ENCODE results near the gene TOR3A. TPM values are rescaled to one million over a fixed set of nuclear protein-coding genes. Genes with fewer than 3 reads are reported as not detected.

Gene TOR3A
- total and polyA plus RNA-seq, 2 donors (not counting 3 experiments of a cell fraction or from before 2014, with no cell fraction given): 14.9 to 16.7 TPM

- FAIRE-seq: no peak
- BruUV-seq (replicated peaks): no TSS peak
- peaks cover 3% of the 10 kb centered on the region for H3K4me1 ChIP-seq (ENCODE audit: control insufficient read depth, extremely low read depth, insufficient read depth, low read length)
- H3K9ac ChIP-seq (replicated peaks; ENCODE audit: extremely low read depth, insufficient read depth, low read length): no peak overlapping the region
- no peak overlapping the region for H3K27ac ChIP-seq (ENCODE audit: insufficient read depth, low read depth, low read length)
- dilution Hi-C loops (cut with MboI; ENCODE audit: extremely low pct_ligation_motif_present, low sequenced_read_pairs) (no loop called here), intact Hi-C loops (cut with micrococcal nuclease) (no loop called here)
- H2AFZ ChIP-seq (ENCODE audit: low read depth, low read length): no peak overlapping the region
- H3K79me2 ChIP-seq (ENCODE audit: control insufficient read depth, insufficient read depth, low read length): peaks cover 22% of the 10 kb centered on the region
- ChIA-PET POLR2A (no interaction called here), CTCF (interaction anchor here (1.3 kb wide), 1 partner anchor 39 kb away, joined by 5 read pairs; no protein-coding TSS in a partner anchor)
- no peaks in the 10 kb centered on the region for H3K36me3 ChIP-seq (ENCODE audit: control insufficient read depth in 2 of 2, extremely low read depth in 1 of 2, insufficient read depth in 2 of 2, low read length in 2 of 2)
- H3K4me2 ChIP-seq (ENCODE audit: insufficient read depth, low read length): no peak overlapping the region
- H3K4me3 ChIP-seq (replicated peaks in 1 of 3; ENCODE audit: insufficient read depth in 1 of 3, low read depth in 1 of 3, low read length in 3 of 3): no peak overlapping the region
- H3K9me1 ChIP-seq (replicated peaks; ENCODE audit: control insufficient read depth, extremely low read depth, insufficient read depth, low read length): no peaks in the 10 kb centered on the region
- H3K9me3 ChIP-seq (replicated peaks; ENCODE audit: control insufficient read depth, insufficient read depth, low read length): no peaks in the 10 kb centered on the region
- no peak for DNase-seq (ENCODE audit: low read depth, low spot score)
- no peak for TF ChIP-seq EZH2 (IDR thresholded peaks at IDR 0.05; ENCODE audit: borderline replicate concordance, low read depth, low read length, severe bottlenecking)
- no peak for TF ChIP-seq JUN (IDR thresholded peaks at IDR 0.05; ENCODE audit: borderline replicate concordance, insufficient read depth, insufficient read length, low read depth)
- no peaks in the 10 kb centered on the region for H4K20me1 ChIP-seq (replicated peaks; ENCODE audit: control insufficient read depth, extremely low read depth, insufficient read depth, low read length)
- H3K27me3 ChIP-seq (ENCODE audit: control insufficient read depth in 2 of 2, insufficient read depth in 2 of 2, low read length in 2 of 2): no peaks in the 10 kb centered on the region
These were observed 39.8 kb upstream of the TOR3A start for GRCh38 chr1:179042087-179042486.

GRCh38 chr1:179042700-179043099, 39.2 kb upstream of the TOR3A start:
- H3K36me3 ChIP-seq (ENCODE audit: control insufficient read depth in 2 of 2, extremely low read depth in 1 of 2, insufficient read depth in 2 of 2, low read length in 2 of 2): no peaks in the 10 kb centered on the region
- FAIRE-seq: no peak
- no peaks in the 10 kb centered on the region for H3K9me1 ChIP-seq (replicated peaks; ENCODE audit: control insufficient read depth, extremely low read depth, insufficient read depth, low read length)
- TF ChIP-seq EZH2 (IDR thresholded peaks at IDR 0.05; ENCODE audit: borderline replicate concordance, low read depth, low read length, severe bottlenecking) (no peak), CTCF (IDR thresholded peaks at IDR 0.05; ENCODE audit: extremely low read depth in 1 of 2, insufficient read depth in 1 of 2, low read depth in 1 of 2, low read length in 2 of 2) (no peak), MAX (IDR thresholded peaks at IDR 0.05; ENCODE audit: insufficient read depth, insufficient read length) (no peak), MYC (IDR thresholded peaks at IDR 0.05; ENCODE audit: low read depth, low read length) (no peak), JUN (IDR thresholded peaks at IDR 0.05; ENCODE audit: borderline replicate concordance, insufficient read depth, insufficient read length, low read depth) (no peak), GATA2 (IDR thresholded peaks at IDR 0.05; ENCODE audit: insufficient read depth, insufficient read length, low read depth, low read length) (no peak), POLR2A (IDR thresholded peaks at IDR 0.05; ENCODE audit: low read depth, low read length) (no peak), FOS (IDR thresholded peaks at IDR 0.05; ENCODE audit: borderline replicate concordance, insufficient read depth, low read length) (no peak), POLR2AphosphoS5 (IDR thresholded peaks at IDR 0.05; ENCODE audit: insufficient read depth, low read depth, low read length) (no peak)
- no peak overlapping the region for H3K9ac ChIP-seq (replicated peaks; ENCODE audit: extremely low read depth, insufficient read depth, low read length)
- no TSS peak for BruUV-seq (replicated peaks)
- H3K27ac ChIP-seq (ENCODE audit: insufficient read depth, low read depth, low read length): no peak overlapping the region
- no peak for DNase-seq (ENCODE audit: low read depth, low spot score)
- H3K4me3 ChIP-seq (replicated peaks in 1 of 3; ENCODE audit: insufficient read depth in 1 of 3, low read depth in 1 of 3, low read length in 3 of 3): no peak overlapping the region
- dilution Hi-C loops (cut with MboI; ENCODE audit: extremely low pct_ligation_motif_present, low sequenced_read_pairs): no loop called here
- no peaks in the 10 kb centered on the region for H3K4me1 ChIP-seq (ENCODE audit: control insufficient read depth, extremely low read depth, insufficient read depth, low read length)
- no peak overlapping the region for H3K4me2 ChIP-seq (ENCODE audit: insufficient read depth, low read length)
- H3K9me3 ChIP-seq (replicated peaks; ENCODE audit: control insufficient read depth, insufficient read depth, low read length): no peaks in the 10 kb centered on the region
- intact Hi-C loops (cut with micrococcal nuclease): no loop called here
- peaks cover 20% of the 10 kb centered on the region for H3K79me2 ChIP-seq (ENCODE audit: control insufficient read depth, insufficient read depth, low read length)
- H4K20me1 ChIP-seq (replicated peaks; ENCODE audit: control insufficient read depth, extremely low read depth, insufficient read depth, low read length): no peaks in the 10 kb centered on the region
- H3K27me3 ChIP-seq (ENCODE audit: control insufficient read depth in 2 of 2, insufficient read depth in 2 of 2, low read length in 2 of 2): no peaks in the 10 kb centered on the region
- no peak overlapping the region for H2AFZ ChIP-seq (ENCODE audit: low read depth, low read length)
- CTCF ChIA-PET: interaction anchor here (1.3 kb wide), 1 partner anchor 40 kb away, joined by 5 read pairs; no protein-coding TSS in a partner anchor
- POLR2A ChIA-PET: no interaction called here
